CD4-positive, alpha-beta T cell treated with Interleukin-6 at 100 ng/mL for 8 hours (primary cell): ENCODE measurements around the gene MCF2L2.

ENCODE experiments used
- DNase-seq: peaks from one replicate; pipeline ENCODE4 v3.0.0-alpha.2; 2020; ENCODE audit warnings: mixed read lengths, low spot score

The MCF2L2 gene

GRCh38 chr3:183369627-183370026 lies 58.8 kb downstream of the MCF2L2 start:
- DNase-seq = no peak

DNA sequence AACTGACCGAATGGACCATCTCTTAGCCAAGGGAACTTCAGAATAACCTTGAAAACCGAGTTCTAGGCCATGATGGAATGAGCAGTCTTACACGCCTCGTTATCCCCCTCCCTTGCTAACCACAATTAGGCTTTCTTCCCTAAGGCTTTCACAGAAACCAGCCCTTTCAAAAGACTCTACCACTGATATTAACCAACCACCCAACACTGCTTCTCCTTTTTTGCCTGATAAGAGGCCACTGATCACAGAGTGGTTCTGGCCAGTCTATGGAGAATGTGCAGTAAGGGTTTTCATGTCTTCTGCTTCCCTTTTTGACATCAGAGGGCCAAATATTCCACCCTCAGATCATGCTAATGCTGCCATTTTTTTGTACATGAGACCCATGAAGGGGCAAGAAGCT lies 59.3 kb downstream of the MCF2L2 start:
- no peak for DNase-seq

GRCh38 chr3:183360971-183361624 lies 67.3 kb downstream of the MCF2L2 start:
- no peak for DNase-seq

DNA sequence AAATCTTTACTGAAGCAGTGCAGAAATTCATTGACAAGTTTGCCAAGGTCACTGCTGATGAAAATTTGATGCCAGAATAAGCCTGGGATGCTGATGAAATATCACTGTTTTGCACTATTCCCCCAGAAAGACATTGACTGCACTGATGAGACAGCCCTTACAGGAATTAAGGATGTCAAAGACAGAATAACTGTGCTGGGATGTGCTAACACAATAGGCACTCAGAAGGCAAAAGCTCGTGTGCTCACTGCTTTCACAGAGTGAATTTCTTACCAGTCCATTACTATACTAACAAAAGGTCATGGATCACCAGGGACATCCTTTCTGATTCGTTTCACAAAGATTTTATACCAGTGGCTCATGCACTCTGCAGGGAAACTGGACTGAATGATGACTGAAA lies 69.4 kb downstream of the MCF2L2 start:
- DNase-seq = no peak

- no peak for DNase-seq
These were observed 70.8 kb downstream of the MCF2L2 start for GRCh38 chr3:183357564-183358079.

GRCh38 chr3:183356920-183357319 lies 71.5 kb downstream of the MCF2L2 start:
- DNase-seq = no peak

- DNase-seq = no peak
These were observed 73.5 kb downstream of the MCF2L2 start for GRCh38 chr3:183354874-183355273.

- no peak for DNase-seq
These were observed 74.0 kb downstream of the MCF2L2 start for GRCh38 chr3:183354325-183354831.

DNA sequence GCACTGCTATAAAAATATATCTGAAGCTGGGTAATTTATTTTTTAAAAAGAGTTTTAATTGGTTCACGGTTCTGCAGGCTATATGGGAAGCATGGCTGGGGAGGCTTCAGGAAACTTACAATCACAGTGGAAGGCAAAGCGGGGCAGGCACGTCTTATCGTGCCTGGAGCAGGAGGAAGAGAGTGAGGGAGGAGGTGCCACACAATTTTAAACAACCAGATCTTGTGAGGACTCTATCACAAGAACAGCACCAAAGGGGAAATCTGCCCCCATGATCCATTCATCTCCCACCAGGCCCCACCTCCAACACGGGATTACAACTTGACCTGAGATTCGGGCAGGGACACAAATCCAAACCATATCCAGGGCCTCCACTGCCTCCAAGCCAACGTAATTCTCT lies 75.0 kb downstream of the MCF2L2 start:
- no peak for DNase-seq

DNA sequence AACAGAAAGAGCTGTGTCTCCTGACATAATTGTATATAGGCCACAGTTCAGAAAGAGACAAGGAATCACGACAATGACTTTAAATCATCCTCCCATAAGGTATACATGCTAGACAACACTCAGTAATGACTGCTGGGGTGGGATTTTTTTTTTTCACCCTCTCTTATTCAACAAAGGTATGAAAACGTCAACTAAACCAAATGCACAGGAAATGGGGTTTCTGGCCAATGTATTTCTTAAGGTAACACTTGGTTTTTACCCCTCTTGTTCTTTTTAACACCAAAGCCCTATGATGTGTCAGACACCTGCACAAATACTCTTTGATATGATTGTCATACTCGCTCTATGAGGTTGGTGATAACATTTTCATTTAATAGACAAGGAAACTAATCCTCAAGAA lies 78.3 kb downstream of the MCF2L2 start:
- DNase-seq = no peak

DNA sequence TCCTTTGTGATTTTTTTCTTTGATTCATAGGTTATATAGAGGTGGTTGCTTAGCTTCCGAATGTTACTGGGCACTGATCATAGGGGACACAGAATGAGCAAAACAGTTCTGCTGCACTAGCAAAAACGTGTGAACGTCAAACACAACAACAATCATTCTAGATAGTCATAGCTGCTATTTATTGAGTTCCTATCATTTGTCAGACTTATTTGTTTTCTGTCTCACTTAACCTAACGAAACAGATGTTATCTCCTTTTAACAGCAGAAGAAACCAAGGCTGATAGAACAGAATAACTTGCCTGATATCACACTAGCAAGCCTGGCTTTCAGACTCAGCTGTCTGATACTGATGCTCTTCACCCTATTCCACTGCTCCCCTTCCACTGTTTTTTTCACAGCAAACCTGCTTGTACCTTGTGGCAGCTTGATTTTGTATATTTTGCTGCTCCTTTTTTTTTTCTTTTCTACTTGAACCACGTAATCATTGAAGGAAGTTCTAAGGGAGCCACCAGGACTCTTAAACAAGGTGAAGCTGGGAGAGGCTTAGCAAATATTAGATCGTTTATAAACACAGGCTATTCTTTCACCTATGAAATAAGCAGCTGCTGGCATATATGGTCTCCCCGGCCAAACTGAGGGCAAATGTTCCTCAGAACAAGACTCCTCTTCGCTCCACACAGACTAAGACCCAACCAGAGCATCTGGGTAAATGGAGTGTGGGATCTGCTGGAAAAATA lies 78.8 kb downstream of the MCF2L2 start:
- DNase-seq = no peak

DNA sequence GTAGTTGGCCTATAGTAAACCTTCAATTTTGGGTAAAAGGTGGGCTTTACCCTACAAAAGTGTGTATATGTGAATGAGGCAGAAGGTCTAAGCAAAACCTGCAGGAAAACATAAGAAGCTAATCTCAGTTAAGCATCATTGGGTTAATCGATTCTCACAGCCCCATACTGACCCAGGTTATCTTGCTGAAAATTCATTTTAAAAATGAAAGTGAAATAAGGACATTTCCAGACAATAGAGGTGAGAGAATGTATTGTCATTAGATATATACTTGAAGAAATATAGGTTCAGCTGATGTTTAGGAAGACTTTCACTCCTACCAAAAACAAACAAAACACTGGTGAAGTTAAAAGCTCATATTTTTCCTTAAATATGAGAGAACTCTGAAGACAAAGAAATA lies 85.6 kb downstream of the MCF2L2 start:
- DNase-seq = no peak

DNA sequence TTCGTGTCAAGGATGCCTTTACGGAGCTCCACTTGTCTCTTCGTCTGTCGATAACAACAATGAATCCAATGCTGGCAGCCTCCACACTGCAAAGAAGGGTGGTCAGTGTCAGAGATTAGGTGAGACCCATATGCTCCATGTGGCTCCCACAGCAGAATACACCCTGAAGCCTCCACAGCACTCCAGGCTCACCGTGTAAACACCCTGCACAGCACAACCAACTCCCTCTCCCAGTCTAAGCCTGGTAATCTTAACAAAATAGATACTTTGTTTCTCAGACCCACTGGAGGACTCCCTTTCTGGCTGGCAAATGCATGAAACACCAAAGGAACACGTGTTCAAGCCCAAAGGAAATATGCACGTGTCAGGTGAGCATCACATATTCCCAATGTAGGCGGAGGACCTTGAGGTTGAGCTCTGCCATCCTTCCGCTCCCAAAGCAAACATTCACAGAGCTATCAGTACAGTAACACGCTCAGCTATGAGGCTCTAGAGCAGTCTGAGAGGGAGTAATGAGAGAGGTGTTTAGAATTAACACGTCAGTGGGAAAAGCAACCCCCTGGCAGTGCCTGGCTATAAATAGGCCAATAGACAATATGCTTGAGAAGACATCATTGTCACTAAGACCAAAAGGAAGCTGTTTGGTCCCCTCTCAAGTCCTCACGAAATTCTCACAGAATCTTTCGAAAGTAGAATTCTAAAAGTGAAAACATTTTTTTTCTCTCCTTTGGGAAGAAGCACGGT lies 86.7 kb downstream of the MCF2L2 start:
- no peak for DNase-seq

DNA sequence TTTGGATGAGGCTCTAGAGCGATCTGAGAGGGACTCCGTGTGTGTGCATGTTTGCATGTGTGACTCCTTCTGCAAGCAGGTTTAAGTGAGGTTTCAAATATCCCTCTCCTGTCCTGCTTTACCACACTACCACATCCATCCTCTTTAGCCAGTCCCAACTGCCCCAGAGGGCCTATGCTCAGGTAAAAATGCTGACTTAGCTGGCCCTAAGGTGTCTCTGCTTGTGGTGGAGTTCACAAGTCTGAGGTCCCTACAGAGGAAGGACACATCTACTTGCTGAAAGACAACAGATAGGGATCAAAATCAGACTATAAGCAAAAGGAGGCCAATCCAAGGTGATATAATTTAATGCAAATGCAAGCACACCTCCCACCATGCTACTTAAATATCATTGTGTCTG lies 88.2 kb downstream of the MCF2L2 start:
- DNase-seq = no peak

DNA sequence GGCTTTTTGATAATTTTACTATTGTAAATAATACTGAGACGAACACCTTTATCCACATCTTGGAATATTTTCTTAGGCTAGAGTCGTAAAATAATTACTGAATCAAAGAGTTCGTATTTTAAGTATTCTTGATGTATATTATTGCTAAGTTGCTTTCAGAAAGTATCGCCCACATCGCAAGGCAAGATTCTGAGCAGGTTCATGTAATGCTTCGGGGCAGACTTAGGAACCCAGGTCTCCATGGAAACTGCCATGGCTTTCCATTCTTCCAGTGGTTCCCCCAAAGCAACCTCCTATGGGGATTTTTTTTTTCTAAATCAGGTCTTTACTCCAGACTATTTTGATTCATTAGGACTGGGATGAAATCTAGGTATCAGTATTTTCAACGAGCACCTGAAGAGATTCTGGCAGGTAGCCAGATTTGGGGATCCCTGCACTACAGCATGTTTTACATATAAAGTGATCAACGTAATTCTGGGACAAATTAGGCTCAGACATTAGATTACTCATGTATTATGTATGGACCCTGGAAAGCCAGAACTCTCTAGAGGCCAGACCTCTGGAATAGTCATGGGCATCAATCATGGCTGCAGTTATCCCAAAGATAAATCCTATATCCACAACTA lies 88.8 kb downstream of the MCF2L2 start:
- no peak for DNase-seq

DNA sequence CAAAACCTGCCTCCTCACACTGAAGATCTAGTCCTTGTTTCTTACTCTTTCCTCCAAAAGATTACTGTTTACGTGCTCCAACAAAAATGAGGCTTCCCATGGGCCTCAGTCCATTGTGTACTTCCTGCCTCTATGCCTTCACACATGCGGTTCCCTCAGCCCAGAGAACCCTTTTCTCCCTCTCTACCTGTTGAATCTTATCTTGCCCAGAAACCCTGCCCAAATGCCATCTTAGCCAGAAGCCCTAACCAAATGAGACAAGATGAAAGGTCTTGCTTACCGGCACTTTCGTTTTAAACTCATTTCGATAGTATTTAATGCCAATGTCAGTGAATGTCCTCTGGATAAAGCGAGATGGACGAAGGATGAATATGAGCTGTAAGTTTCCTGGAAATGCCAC lies 89.9 kb downstream of the MCF2L2 start:
- no peak for DNase-seq

GRCh38 chr3:183332487-183332886 lies 95.9 kb downstream of the MCF2L2 start:
- DNase-seq = no peak

- no peak for DNase-seq
These were observed 96.9 kb downstream of the MCF2L2 start for GRCh38 chr3:183331498-183331897.

DNA sequence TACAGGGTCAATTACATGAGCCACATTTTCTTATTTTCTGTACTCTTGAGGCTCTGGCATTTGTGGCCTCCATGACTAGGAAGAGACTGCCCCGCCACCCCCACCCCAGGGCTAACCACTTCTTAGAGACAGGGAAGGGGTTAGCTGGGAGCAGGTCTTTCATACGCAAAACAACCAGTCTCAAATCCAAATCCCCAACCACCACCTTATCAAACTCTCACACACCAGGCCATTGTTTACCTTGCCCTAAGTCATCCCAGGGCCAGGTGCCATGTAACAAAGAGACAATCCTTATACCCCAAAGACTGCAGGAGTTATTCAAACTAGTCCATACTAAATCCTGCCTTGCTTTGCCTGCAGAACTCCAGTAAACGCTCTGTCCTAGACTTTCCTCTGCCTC lies 97.5 kb downstream of the MCF2L2 start:
- DNase-seq = no peak

DNA sequence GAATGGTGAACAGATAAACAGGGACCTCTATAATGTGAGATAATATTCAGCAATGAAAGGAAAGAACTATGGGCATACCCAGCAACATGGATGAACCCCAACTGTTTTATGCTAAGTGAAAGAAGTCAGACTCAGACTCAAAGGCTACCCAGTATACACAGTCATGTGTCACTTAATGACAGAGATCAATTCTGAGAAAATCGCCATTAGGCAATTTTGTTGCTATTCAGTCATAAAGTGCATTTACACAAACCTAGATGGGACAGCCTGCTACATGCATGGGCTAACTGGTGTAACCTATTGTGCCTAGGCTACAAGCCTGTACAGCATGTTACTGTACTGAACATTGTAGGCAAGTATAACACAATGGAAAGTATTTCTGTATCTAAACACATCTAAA lies 98.9 kb downstream of the MCF2L2 start:
- no peak for DNase-seq

DNA sequence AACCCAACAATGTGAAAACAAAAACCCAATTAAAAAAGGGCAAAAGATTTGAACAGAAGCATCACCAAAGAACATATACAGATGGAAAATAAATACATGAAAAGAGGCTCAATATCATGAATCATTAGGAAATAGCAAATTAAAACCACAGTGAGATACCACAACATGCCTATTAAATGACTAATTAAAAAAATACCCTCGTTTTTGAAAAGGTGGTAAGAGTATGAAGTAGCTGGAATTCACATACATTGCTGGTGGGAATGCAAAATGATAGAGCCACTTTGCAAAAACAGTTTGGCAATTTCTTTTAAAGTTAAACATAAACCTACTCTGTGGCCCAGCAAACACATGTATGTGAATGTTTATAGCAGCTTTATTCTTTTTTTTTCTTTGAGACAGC lies 99.6 kb downstream of the MCF2L2 start:
- no peak for DNase-seq

GRCh38 chr3:183328164-183328563 lies 100.3 kb downstream of the MCF2L2 start:
- DNase-seq = no peak
